Neural progenitor cell (in vitro differentiated cells): ENCODE data around the gene IQGAP2. TPM values are rescaled to one million over a fixed set of nuclear protein-coding genes. Genes with fewer than 3 reads are reported as not detected.

ENCODE experiments used
- DNase-seq: peaks from one replicate; pipeline ENCODE4 v3.0.0-alpha.2; 2016; ENCODE audit warnings: low spot score
- H2AFZ ChIP-seq: fragments of 200-600 bp; sonication (generic); replicated peaks from 2 replicates; pipeline ENCODE4 v1.6.1; 2016; ENCODE audit warnings: antibody characterized with exemption
- H3F3A ChIP-seq: fragments of 200-600 bp; sonication (generic); 2 replicates; pipeline ENCODE4 v1.6.1; 2016; ENCODE audit warnings: antibody characterized with exemption, low read depth
- H3K27ac ChIP-seq: fragments of 200-600 bp; sonication (generic); 2 replicates; pipeline ENCODE4 v1.5.1; 2016; ENCODE audit warnings: mild to moderate bottlenecking
- H3K27me3 ChIP-seq: fragments of 200-600 bp; sonication (generic); 2 replicates; pipeline ENCODE4 v1.6.1; 2016; ENCODE audit warnings: mild to moderate bottlenecking, moderate library complexity
- H3K36me3 ChIP-seq: fragments of 200-600 bp; sonication (generic); 2 replicates; pipeline ENCODE4 v1.5.1; 2016
- H3K4me1 ChIP-seq: fragments of 200-600 bp; sonication (generic); 2 replicates; pipeline ENCODE4 v1.6.1; 2016; ENCODE audit warnings: mixed run types
- H3K4me2 ChIP-seq: fragments of 200-600 bp; sonication (generic); 2 replicates; pipeline ENCODE4 v1.6.1; 2016
- H3K4me3 ChIP-seq: fragments of 200-600 bp; sonication (generic); 2 replicates; pipeline ENCODE4 v1.5.1; 2016
- H3K79me2 ChIP-seq: fragments of 200-600 bp; sonication (generic); 2 replicates; pipeline ENCODE4 v1.6.1; 2016; ENCODE audit warnings: low read depth
- H3K9ac ChIP-seq: fragments of 200-600 bp; sonication (generic); 2 replicates; pipeline ENCODE4 v1.6.1; 2016
- H3K9me3 ChIP-seq: fragments of 200-600 bp; sonication (generic); 2 replicates; pipeline ENCODE4 v1.5.1; 2016; ENCODE audit warnings: low read depth
- H4K20me1 ChIP-seq: fragments of 200-600 bp; sonication (generic); 2 replicates; pipeline ENCODE4 v1.6.1; 2016; ENCODE audit warnings: low read depth
- H3K27ac Mint-ChIP-seq: 3 replicates; pipeline ENCODE4 v1.8.0; 2021; ENCODE audit warnings: mixed read lengths
- H3K27me3 Mint-ChIP-seq: 2 replicates; pipeline ENCODE4 v1.8.0; 2022; ENCODE audit warnings: low read depth, mild to moderate bottlenecking, inconsistent platforms, moderate library complexity, mixed read lengths; ENCODE audit not compliant: insufficient read depth
- H3K36me3 Mint-ChIP-seq: 3 replicates; pipeline ENCODE4 v1.8.0; 2021; ENCODE audit warnings: mixed read lengths
- H3K4me1 Mint-ChIP-seq: 3 replicates; pipeline ENCODE4 v1.8.0; 2021; ENCODE audit warnings: mixed read lengths
- H3K4me3 Mint-ChIP-seq: 3 replicates; pipeline ENCODE4 v1.8.0; 2021; ENCODE audit warnings: mild to moderate bottlenecking, moderate library complexity, mixed read lengths
- H3K9me3 Mint-ChIP-seq: 3 replicates; pipeline ENCODE4 v1.8.0; 2020; ENCODE audit warnings: mixed read lengths
- CTCF ChIP-seq: fragments of 200-600 bp; sonication (generic); IDR thresholded peaks from 2 replicates; pipeline ENCODE4 v1.5.1; 2017; ENCODE audit warnings: antibody characterized with exemption, mild to moderate bottlenecking
- EZH2 ChIP-seq: fragments of 200-600 bp; sonication (generic); IDR thresholded peaks from 2 replicates; pipeline ENCODE4 v1.6.1; 2017; ENCODE audit warnings: antibody characterized with exemption, mild to moderate bottlenecking, moderate library complexity
- EZH2phosphoT487 ChIP-seq: fragments of 200-600 bp; sonication (generic); IDR thresholded peaks from 2 replicates; pipeline ENCODE4 v1.6.1; 2017; ENCODE audit warnings: antibody characterized with exemption
- total RNA-seq: library from RNA; depleted of rRNA; stranded (reverse); fragments of >200 nt; gene quantifications from 2 replicates; pipeline ENCODE4 v1.2.3, GENCODE V29; 2015; ENCODE audit warnings: low replicate concordance

Gene IQGAP2
- total RNA-seq, 1 donor from 2014 or later: 37.7 TPM

DNA sequence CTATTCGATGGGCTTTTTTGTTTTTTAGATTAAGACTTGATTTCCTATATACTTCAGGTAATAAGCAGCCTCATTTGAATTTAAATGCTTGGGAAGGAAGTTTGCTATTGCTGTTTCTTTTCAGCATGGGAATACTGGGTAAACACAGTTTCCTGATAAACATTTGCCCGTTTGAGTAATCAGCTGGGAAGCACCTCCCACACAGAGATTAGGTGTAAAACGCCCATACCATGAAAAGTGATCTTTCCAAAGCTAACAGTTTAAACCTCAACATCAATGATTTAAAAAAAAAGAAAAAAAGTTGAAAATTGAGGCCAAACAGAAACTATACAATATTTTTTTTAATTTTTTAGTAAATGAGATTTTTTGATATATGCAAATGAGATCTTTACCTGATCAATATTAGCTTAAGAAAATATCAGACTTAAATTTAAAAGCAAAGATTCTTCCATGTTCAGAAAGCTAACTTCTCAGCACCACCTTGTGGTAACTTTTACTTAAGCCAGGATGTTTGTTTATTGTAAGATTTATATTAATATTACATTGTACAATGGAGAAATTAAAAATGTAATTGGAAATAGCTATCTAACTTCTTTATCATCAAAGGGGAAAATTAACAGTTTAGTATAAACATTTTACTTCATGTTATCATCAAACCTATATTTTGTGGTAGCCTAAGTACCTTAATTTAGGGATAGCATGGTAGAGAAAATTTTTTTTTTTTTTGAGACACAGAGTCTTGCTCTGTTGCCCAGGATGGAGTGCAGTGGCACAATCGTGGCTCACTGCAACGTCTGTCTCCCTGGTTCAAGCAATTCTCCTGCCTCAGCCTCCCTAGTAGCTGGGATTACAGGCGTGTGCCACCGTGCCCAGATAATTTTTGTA is 180.3 kb downstream of the IQGAP2 start:
- no peaks in the 10 kb centered on the region for H3K9me3 ChIP-seq
- no peak overlapping the region for H3K9ac ChIP-seq
- DNase-seq: no peak
- Mint-ChIP-seq H3K4me3 (no peak overlapping the region), H3K27ac (no peak overlapping the region), H3K27me3 (no peaks in the 10 kb centered on the region), H3K4me1 (no peaks in the 10 kb centered on the region), H3K9me3 (no peaks in the 10 kb centered on the region), H3K36me3 (no peaks in the 10 kb centered on the region)
- H3K27me3 ChIP-seq: no peaks in the 10 kb centered on the region
- H4K20me1 ChIP-seq: no peaks in the 10 kb centered on the region
- no peaks in the 10 kb centered on the region for H3K4me1 ChIP-seq
- H3K4me3 ChIP-seq: no peak overlapping the region
- no peaks in the 10 kb centered on the region for H3K36me3 ChIP-seq
- H3F3A ChIP-seq: no peaks in the 10 kb centered on the region
- no peak overlapping the region for H3K4me2 ChIP-seq
- H2AFZ ChIP-seq: no peak overlapping the region
- H3K79me2 ChIP-seq: no peaks in the 10 kb centered on the region
- H3K27ac ChIP-seq: no peak overlapping the region
- TF ChIP-seq CTCF (peak; percentile 45), EZH2 (no peak), EZH2phosphoT487 (no peak)

DNA sequence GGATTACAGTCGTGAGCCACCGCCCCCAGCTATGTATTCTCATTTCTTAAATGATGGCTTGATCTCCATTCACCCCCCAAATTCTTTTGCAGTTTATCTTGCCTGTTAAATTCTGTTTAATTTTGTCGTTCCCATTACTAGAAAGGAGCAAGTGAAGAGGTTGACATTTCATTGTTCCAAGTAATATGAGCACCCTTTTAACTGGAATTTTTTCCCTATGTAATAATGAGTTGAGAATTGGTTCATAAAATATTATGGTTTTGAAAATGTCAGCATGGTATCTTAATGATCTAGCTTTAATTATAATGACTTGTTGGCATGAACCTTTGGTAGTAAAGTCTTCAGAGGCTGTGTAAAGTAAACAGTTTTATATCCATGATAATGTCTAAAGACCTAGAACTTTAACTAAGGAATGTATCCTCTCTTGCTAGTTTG is 182.7 kb downstream of the IQGAP2 start:
- Histone ChIP-seq H3K9ac (no peak overlapping the region), H3K9me3 (no peaks in the 10 kb centered on the region), H3K27me3 (no peaks in the 10 kb centered on the region), H3K36me3 (no peaks in the 10 kb centered on the region), H4K20me1 (no peaks in the 10 kb centered on the region), H3F3A (no peaks in the 10 kb centered on the region), H3K4me2 (no peak overlapping the region), H3K79me2 (no peaks in the 10 kb centered on the region), H3K4me1 (no peaks in the 10 kb centered on the region), H3K4me3 (no peak overlapping the region), H2AFZ (no peak overlapping the region), H3K27ac (no peak overlapping the region)
- H3K9me3 Mint-ChIP-seq: no peaks in the 10 kb centered on the region
- no peak for DNase-seq
- no peak overlapping the region for H3K4me3 Mint-ChIP-seq
- H3K27ac Mint-ChIP-seq: no peak overlapping the region
- TF ChIP-seq CTCF (no peak), EZH2phosphoT487 (no peak), EZH2 (no peak)
- H3K36me3 Mint-ChIP-seq: no peaks in the 10 kb centered on the region
- no peaks in the 10 kb centered on the region for H3K4me1 Mint-ChIP-seq
- H3K27me3 Mint-ChIP-seq: no peaks in the 10 kb centered on the region

GRCh38 chr5:76586531-76586930 is 183.4 kb downstream of the IQGAP2 start:
- Histone ChIP-seq H3K79me2 (no peaks in the 10 kb centered on the region), H4K20me1 (no peaks in the 10 kb centered on the region), H2AFZ (no peak overlapping the region), H3K9me3 (no peaks in the 10 kb centered on the region), H3K36me3 (no peaks in the 10 kb centered on the region), H3F3A (no peaks in the 10 kb centered on the region), H3K27me3 (no peaks in the 10 kb centered on the region), H3K27ac (no peak overlapping the region), H3K4me3 (no peak overlapping the region), H3K4me1 (no peaks in the 10 kb centered on the region), H3K9ac (no peak overlapping the region), H3K4me2 (no peak overlapping the region)
- TF ChIP-seq EZH2phosphoT487: no peak
- TF ChIP-seq EZH2: no peak
- TF ChIP-seq CTCF: no peak
- Mint-ChIP-seq H3K4me1 (no peaks in the 10 kb centered on the region), H3K27ac (no peak overlapping the region), H3K27me3 (no peaks in the 10 kb centered on the region), H3K36me3 (no peaks in the 10 kb centered on the region), H3K9me3 (no peaks in the 10 kb centered on the region), H3K4me3 (no peak overlapping the region)
- DNase-seq: no peak
